ENCODE measurements around the gene CTBS. TPM values are rescaled to one million over a fixed set of nuclear protein-coding genes. Genes with fewer than 3 reads are reported as not detected.

Gene CTBS
- total RNA-seq, 1 donor from 2014 or later, result 10.6 TPM

GRCh38 chr1:84571150-84571535 is 3.1 kb downstream of the CTBS start:
- H3K27ac Mint-ChIP-seq, result no peak overlapping the region
- no peak for TF ChIP-seq CTCF (conservative IDR thresholded peaks at IDR 0.05)
- H3K36me3 Mint-ChIP-seq, result peaks cover 21% of the 10 kb centered on the region
- H3K9me3 Mint-ChIP-seq, result peaks cover 6% of the 10 kb centered on the region
- H3K4me3 Mint-ChIP-seq, result no peak overlapping the region
- no peaks in the 10 kb centered on the region for H3K27me3 Mint-ChIP-seq
- H3K4me1 Mint-ChIP-seq (ENCODE audit: unreplicated experiment), result peaks cover 29% of the 10 kb centered on the region
- DNase-seq (ENCODE audit: extremely low spot score, unreplicated experiment), result no peak

- Mint-ChIP-seq H3K4me3 (no peak overlapping the region), H3K36me3 (peaks cover 21% of the 10 kb centered on the region), H3K27ac (no peak overlapping the region), H3K27me3 (no peaks in the 10 kb centered on the region), H3K4me1 (ENCODE audit: unreplicated experiment) (peaks cover 29% of the 10 kb centered on the region), H3K9me3 (peaks cover 6% of the 10 kb centered on the region)
- no peak for TF ChIP-seq CTCF (conservative IDR thresholded peaks at IDR 0.05)
- no peak for DNase-seq (ENCODE audit: extremely low spot score, unreplicated experiment)
Observed at GRCh38 chr1:84570436-84571149, 3.6 kb downstream of the CTBS start.

GRCh38 chr1:84569216-84569615 is 5.0 kb downstream of the CTBS start:
- H3K4me3 Mint-ChIP-seq, result no peak overlapping the region
- no peak for DNase-seq (ENCODE audit: extremely low spot score, unreplicated experiment)
- peaks cover 6% of the 10 kb centered on the region for H3K9me3 Mint-ChIP-seq
- H3K27ac Mint-ChIP-seq, result no peak overlapping the region
- H3K4me1 Mint-ChIP-seq (ENCODE audit: unreplicated experiment), result peaks cover 24% of the 10 kb centered on the region
- H3K27me3 Mint-ChIP-seq, result no peaks in the 10 kb centered on the region
- peaks cover 21% of the 10 kb centered on the region for H3K36me3 Mint-ChIP-seq
- TF ChIP-seq CTCF (conservative IDR thresholded peaks at IDR 0.05), result no peak

GRCh38 chr1:84550826-84551225 is 23.4 kb downstream of the CTBS start:
- Mint-ChIP-seq H3K27me3 (no peaks in the 10 kb centered on the region), H3K36me3 (peaks cover 4% of the 10 kb centered on the region), H3K4me1 (ENCODE audit: unreplicated experiment) (no peaks in the 10 kb centered on the region), H3K4me3 (no peak overlapping the region), H3K9me3 (no peaks in the 10 kb centered on the region), H3K27ac (no peak overlapping the region)
- TF ChIP-seq CTCF (conservative IDR thresholded peaks at IDR 0.05), result no peak
- no peak for DNase-seq (ENCODE audit: extremely low spot score, unreplicated experiment)

GRCh38 chr1:84541679-84542078 is 32.6 kb downstream of the CTBS start:
- no peaks in the 10 kb centered on the region for H3K4me1 Mint-ChIP-seq (ENCODE audit: unreplicated experiment)
- H3K9me3 Mint-ChIP-seq, result no peaks in the 10 kb centered on the region
- H3K27me3 Mint-ChIP-seq, result no peaks in the 10 kb centered on the region
- no peak for DNase-seq (ENCODE audit: extremely low spot score, unreplicated experiment)
- peak; percentile 30 for TF ChIP-seq CTCF (conservative IDR thresholded peaks at IDR 0.05)
- peaks cover 13% of the 10 kb centered on the region for H3K36me3 Mint-ChIP-seq
- H3K27ac Mint-ChIP-seq, result no peak overlapping the region
- H3K4me3 Mint-ChIP-seq, result no peak overlapping the region

Data from type B pancreatic cell (in vitro differentiated cells).